ENCODE data around the gene ANO7. TPM values are rescaled to one million over a fixed set of nuclear protein-coding genes. Genes with fewer than 3 reads are reported as not detected.
A peak's percentile ranks its signal among the peaks of the same experiment; 100 is the strongest.

The ANO7 gene
- total RNA-seq, 1 experiment from 2014 or later, result 7.7 TPM

DNA sequence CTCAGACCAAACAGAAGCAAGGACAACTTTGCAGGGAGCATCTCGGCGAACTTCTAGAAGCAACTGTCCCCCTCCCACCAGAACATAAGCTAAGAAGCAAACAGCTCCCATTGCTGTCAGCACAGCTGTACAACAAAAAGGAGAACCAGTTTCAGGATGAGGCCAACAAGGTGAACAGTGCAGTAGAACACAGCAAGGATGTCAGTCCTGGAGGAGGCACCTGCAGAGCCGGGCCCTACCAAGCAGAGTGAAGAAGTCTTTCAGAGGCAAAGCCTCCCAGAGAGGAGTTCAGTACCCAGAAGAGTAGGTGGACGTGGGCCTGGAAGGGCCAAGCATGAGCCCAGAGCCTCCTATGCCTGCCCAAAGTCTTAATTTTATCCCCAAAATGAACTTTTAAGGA lies 40.2 kb upstream of the ANO7 start:
- no peak for DNase-seq
- H3K36me3 Mint-ChIP-seq (ENCODE audit: insufficient read depth, unreplicated experiment), result peaks cover 35% of the 10 kb centered on the region
- intact Hi-C loops (cut with micrococcal nuclease; ENCODE audit: unreplicated experiment), result loop anchor here (5.0 kb wide), 1 partner anchor 46 kb away; the partner anchor contains the start of gene MTERF4
- TSS peak; percentile 43 for BruUV-seq (replicated peaks)
- H3K9me3 Mint-ChIP-seq (ENCODE audit: low read depth, unreplicated experiment), result no peaks in the 10 kb centered on the region
- peaks cover 27% of the 10 kb centered on the region for H3K4me1 Mint-ChIP-seq (ENCODE audit: low read depth, unreplicated experiment)
- peak overlapping the region; percentile 86 for H3K4me3 Mint-ChIP-seq (ENCODE audit: low read depth, unreplicated experiment)
- peak overlapping the region; percentile 49 for H3K27ac Mint-ChIP-seq (ENCODE audit: unreplicated experiment)
- H3K27me3 Mint-ChIP-seq (ENCODE audit: unreplicated experiment), result no peaks in the 10 kb centered on the region
- CTCF ChIA-PET, result no interaction called here
- TF ChIP-seq, protein P1, sequence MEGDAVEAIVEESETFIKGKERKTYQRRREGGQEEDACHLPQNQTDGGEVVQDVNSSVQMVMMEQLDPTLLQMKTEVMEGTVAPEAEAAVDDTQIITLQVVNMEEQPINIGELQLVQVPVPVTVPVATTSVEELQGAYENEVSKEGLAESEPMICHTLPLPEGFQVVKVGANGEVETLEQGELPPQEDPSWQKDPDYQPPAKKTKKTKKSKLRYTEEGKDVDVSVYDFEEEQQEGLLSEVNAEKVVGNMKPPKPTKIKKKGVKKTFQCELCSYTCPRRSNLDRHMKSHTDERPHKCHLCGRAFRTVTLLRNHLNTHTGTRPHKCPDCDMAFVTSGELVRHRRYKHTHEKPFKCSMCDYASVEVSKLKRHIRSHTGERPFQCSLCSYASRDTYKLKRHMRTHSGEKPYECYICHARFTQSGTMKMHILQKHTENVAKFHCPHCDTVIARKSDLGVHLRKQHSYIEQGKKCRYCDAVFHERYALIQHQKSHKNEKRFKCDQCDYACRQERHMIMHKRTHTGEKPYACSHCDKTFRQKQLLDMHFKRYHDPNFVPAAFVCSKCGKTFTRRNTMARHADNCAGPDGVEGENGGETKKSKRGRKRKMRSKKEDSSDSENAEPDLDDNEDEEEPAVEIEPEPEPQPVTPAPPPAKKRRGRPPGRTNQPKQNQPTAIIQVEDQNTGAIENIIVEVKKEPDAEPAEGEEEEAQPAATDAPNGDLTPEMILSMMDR (IDR thresholded peaks at IDR 0.05; ENCODE audit: unreplicated experiment), result no peak

DNA sequence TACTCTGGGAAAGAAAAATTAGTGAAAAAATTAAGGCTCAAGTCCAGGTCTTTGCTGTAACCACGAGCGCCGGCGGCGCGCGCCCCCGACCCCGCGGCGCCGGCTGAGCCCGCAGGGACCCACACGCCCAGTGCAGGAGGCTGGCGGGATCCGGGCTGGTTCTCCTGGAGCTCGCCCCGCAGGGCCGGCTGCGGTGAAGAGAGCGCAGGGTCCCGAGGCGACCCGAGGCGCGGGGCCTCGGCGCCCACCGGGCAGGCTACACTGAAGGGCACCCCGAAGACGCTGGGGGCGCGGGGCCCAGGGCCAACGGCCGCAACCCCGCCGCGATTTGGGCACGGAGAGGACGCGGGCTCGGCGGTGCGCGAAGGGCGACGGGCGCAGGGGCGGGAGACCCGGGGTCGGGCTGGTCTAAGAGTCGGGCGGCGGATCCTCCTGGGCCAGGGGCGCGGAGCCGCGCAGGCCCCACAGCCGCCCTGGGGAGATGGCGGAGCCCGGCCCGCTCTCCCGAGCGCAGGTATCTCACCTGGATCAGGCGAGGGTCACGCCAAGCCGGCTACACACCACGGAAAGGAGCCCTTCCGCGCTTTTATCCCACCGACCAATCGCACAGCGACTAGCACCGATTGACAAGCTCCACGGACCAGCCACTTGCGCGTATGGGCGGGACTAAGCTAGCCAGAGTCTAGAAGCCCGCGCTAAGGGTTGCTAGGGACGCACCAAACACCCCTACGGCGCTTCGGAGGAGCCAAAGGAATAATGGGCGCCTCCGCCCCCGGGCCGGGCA lies 39.4 kb upstream of the ANO7 start, which contains the start of gene PASK:
TSS of gene PASK (minus strand) at position 582 of the 784 bp plus-strand sequence. CDS start 6,440 bp downstream, outside the sequence.
- no TSS peak for BruUV-seq (replicated peaks)
- H3K27ac Mint-ChIP-seq (ENCODE audit: unreplicated experiment), result peak within 1 kb of the TSS; percentile 62
- intact Hi-C loops (cut with micrococcal nuclease; ENCODE audit: unreplicated experiment), result loop anchor here (5.0 kb wide), 1 partner anchor 47 kb away; the partner anchor contains the start of gene MTERF4
- peak within 1 kb of the TSS; percentile 86 for H3K4me3 Mint-ChIP-seq (ENCODE audit: low read depth, unreplicated experiment)
- TF ChIP-seq, protein P1 (IDR thresholded peaks at IDR 0.05; ENCODE audit: unreplicated experiment), result no peak
- CTCF ChIA-PET, result interaction anchor here (0.6 to 2.4 kb wide), 6 partner anchors 48 to 243 kb away, joined by 3 to 6 read pairs (median 4); partner anchors contain the start of gene MTERF4
- peak; percentile 96 for DNase-seq
- H3K36me3 Mint-ChIP-seq (ENCODE audit: insufficient read depth, unreplicated experiment), result peaks cover 35% of the 10 kb centered on the region
- peaks cover 27% of the 10 kb centered on the region for H3K4me1 Mint-ChIP-seq (ENCODE audit: low read depth, unreplicated experiment)
- H3K9me3 Mint-ChIP-seq (ENCODE audit: low read depth, unreplicated experiment), result no peaks in the 10 kb centered on the region
- no peaks in the 10 kb centered on the region for H3K27me3 Mint-ChIP-seq (ENCODE audit: unreplicated experiment)

DNA sequence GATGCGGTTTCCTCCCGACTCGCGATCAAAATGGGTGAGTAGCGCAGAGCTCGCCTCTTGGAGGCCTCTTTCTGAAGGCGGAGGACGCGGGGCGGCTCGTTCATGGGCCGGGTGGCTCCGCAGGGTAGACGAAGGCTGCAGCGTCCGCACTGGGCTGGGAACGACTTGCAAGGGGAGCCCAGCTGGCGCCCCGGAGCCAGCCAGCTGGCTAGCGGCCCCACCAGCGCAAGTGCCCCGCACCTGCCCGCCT lies 38.9 kb upstream of the ANO7 start:
- TF ChIP-seq, protein P1 (IDR thresholded peaks at IDR 0.05; ENCODE audit: unreplicated experiment), result no peak
- no TSS peak for BruUV-seq (replicated peaks)
- H3K9me3 Mint-ChIP-seq (ENCODE audit: low read depth, unreplicated experiment), result no peaks in the 10 kb centered on the region
- H3K27ac Mint-ChIP-seq (ENCODE audit: unreplicated experiment), result peak overlapping the region; percentile 62
- DNase-seq, result no peak
- intact Hi-C loops (cut with micrococcal nuclease; ENCODE audit: unreplicated experiment), result loop anchor here (5.0 kb wide), 1 partner anchor 47 kb away; the partner anchor contains the start of gene MTERF4
- CTCF ChIA-PET, result interaction anchor here (0.6 to 2.4 kb wide), 6 partner anchors 48 to 242 kb away, joined by 3 to 6 read pairs (median 4); partner anchors contain the start of gene MTERF4
- peak overlapping the region; percentile 86 for H3K4me3 Mint-ChIP-seq (ENCODE audit: low read depth, unreplicated experiment)
- peaks cover 27% of the 10 kb centered on the region for H3K4me1 Mint-ChIP-seq (ENCODE audit: low read depth, unreplicated experiment)
- H3K36me3 Mint-ChIP-seq (ENCODE audit: insufficient read depth, unreplicated experiment), result peaks cover 35% of the 10 kb centered on the region
- H3K27me3 Mint-ChIP-seq (ENCODE audit: unreplicated experiment), result no peaks in the 10 kb centered on the region

DNA sequence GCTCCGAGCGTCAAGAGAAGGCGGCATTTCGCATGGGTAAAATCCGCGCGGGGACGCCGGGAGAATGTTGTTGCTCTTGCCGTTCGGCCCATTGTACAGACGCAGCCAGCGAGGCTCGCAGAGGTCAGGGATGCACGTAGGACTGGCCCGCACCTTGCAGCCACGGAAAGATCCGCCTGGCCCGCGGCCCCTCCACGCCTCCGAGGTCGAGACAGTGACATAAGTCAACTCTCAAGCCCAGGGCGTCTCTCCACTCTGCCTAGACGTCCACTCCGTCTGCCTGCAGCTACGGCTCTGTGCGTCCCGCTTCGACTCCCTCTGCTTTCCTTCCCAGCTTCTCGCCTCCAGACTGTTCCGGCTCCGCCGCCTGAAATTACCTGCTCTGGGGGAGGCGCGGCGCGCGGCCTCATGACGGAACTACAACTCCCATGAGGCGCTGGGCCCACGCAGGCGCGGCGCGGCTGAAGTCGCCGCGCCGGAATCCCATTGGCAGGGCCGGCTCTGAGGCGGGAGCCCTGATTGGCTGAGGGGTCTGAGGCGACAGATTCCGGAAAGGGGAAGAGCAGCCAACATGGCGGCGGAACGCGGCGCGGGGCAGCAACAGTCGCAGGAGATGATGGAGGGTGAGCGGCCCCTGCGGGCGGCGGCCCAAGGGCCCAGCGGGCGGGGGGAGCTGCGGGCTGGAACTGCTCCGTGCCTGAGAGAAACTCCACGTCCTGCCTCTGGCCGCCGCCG lies 38.4 kb upstream of the ANO7 start, which contains the start of gene PPP1R7:
TSS of gene PPP1R7 (plus strand) at position 543 of the 735 bp plus-strand sequence. CDS start at position 572, 29 bp downstream.
- intact Hi-C loops (cut with micrococcal nuclease; ENCODE audit: unreplicated experiment), result loop anchor here (5.0 kb wide), 1 partner anchor 48 kb away; the partner anchor contains the start of gene MTERF4
- peaks cover 27% of the 10 kb centered on the region for H3K4me1 Mint-ChIP-seq (ENCODE audit: low read depth, unreplicated experiment)
- BruUV-seq (replicated peaks), result no TSS peak

More for the DNA sequence above, 38.4 kb upstream of the ANO7 start, which contains the start of gene PPP1R7:
- peak within 1 kb of the TSS; percentile 62 for H3K27ac Mint-ChIP-seq (ENCODE audit: unreplicated experiment)
- CTCF ChIA-PET, result interaction anchor here (0.6 to 2.4 kb wide), 6 partner anchors 49 to 242 kb away, joined by 3 to 6 read pairs (median 4); partner anchors contain the start of gene MTERF4
- no peaks in the 10 kb centered on the region for H3K27me3 Mint-ChIP-seq (ENCODE audit: unreplicated experiment)
- peak; percentile 94 for DNase-seq
- H3K4me3 Mint-ChIP-seq (ENCODE audit: low read depth, unreplicated experiment), result peak within 1 kb of the TSS; percentile 86
- peaks cover 35% of the 10 kb centered on the region for H3K36me3 Mint-ChIP-seq (ENCODE audit: insufficient read depth, unreplicated experiment)
- TF ChIP-seq, protein P1 (IDR thresholded peaks at IDR 0.05; ENCODE audit: unreplicated experiment), result no peak
- no peaks in the 10 kb centered on the region for H3K9me3 Mint-ChIP-seq (ENCODE audit: low read depth, unreplicated experiment)

All from Calu3 (cell line).